Measurements from ENCODE around the gene NSDHL. TPM values are rescaled to one million over a fixed set of nuclear protein-coding genes. Genes with fewer than 3 reads are reported as not detected.
"Not testable (repeated sequence)": the region's sequence is repeated elsewhere in the genome, so short reads cannot be mapped to it uniquely, and the experiment has no call there.

NSDHL gene
- total RNA-seq, result 15.9 and 18.9 TPM in 2 replicates

GRCh38 chrX:152830312-152831305 lies at the start of gene NSDHL, which contains the start of gene CETN2:
Gene NSDHL, plus strand, starts transcription at chrX:152831063. Its CDS starts 15,262 bp downstream, at chrX:152846325.
Gene CETN2, minus strand, starts transcription at chrX:152830757. Its CDS starts 47 bp downstream, at chrX:152830710.
- Histone ChIP-seq H3K27me3 (ENCODE audit: insufficient read depth, low read length) (no peaks in the 10 kb centered on the region), H3K36me3 (ENCODE audit: insufficient read depth, low read length) (peaks cover 10% of the 10 kb centered on the region), H3K4me2 (ENCODE audit: insufficient read depth, low read length) (peak within 1 kb of the TSS; percentile 87), H2AFZ (ENCODE audit: low read length) (peak within 1 kb of the TSS; percentile 74), H3K4me1 (ENCODE audit: insufficient read depth, low read length) (peaks cover 4% of the 10 kb centered on the region), H4K20me1 (ENCODE audit: insufficient read depth, low read length) (no peaks in the 10 kb centered on the region), H3K9me3 (ENCODE audit: low read depth, low read length) (no peaks in the 10 kb centered on the region), H3K4me3 (ENCODE audit: insufficient read depth, low read length) (peak within 1 kb of the TSS; percentile 80), H3K27ac (ENCODE audit: low read depth, low read length) (peak within 1 kb of the TSS; percentile 85), H3K79me2 (ENCODE audit: insufficient read depth, low read length) (peaks cover 50% of the 10 kb centered on the region)
- DNase-seq (ENCODE audit: insufficient read length, low spot score, missing footprints), result peak; percentile 98
- no peak for TF ChIP-seq CTCF (IDR thresholded peaks at IDR 0.05; ENCODE audit: extremely low read depth, low read depth, low read length)

GRCh38 chrX:152787062-152787461 lies 43.8 kb upstream of the NSDHL start:
- not testable (repeated sequence) for H3K27me3 ChIP-seq (ENCODE audit: insufficient read depth, low read length); H3K36me3 ChIP-seq (ENCODE audit: insufficient read depth, low read length); DNase-seq (ENCODE audit: insufficient read length, low spot score, missing footprints); H3K79me2 ChIP-seq (ENCODE audit: insufficient read depth, low read length); H3K27ac ChIP-seq (ENCODE audit: low read depth, low read length); H3K4me2 ChIP-seq (ENCODE audit: insufficient read depth, low read length); H3K9me3 ChIP-seq (ENCODE audit: low read depth, low read length); H3K4me1 ChIP-seq (ENCODE audit: insufficient read depth, low read length); H3K4me3 ChIP-seq (ENCODE audit: insufficient read depth, low read length); H2AFZ ChIP-seq (ENCODE audit: low read length); H4K20me1 ChIP-seq (ENCODE audit: insufficient read depth, low read length)

GRCh38 chrX:152798945-152799344 lies 31.9 kb upstream of the NSDHL start:
- no peaks in the 10 kb centered on the region for H3K79me2 ChIP-seq (ENCODE audit: insufficient read depth, low read length)
- no peaks in the 10 kb centered on the region for H3K9me3 ChIP-seq (ENCODE audit: low read depth, low read length)
- no peak for TF ChIP-seq CTCF (IDR thresholded peaks at IDR 0.05; ENCODE audit: extremely low read depth, low read depth, low read length)
- no peak overlapping the region for H2AFZ ChIP-seq (ENCODE audit: low read length)
- no peaks in the 10 kb centered on the region for H3K36me3 ChIP-seq (ENCODE audit: insufficient read depth, low read length)
- DNase-seq (ENCODE audit: insufficient read length, low spot score, missing footprints), result no peak
- no peaks in the 10 kb centered on the region for H3K27me3 ChIP-seq (ENCODE audit: insufficient read depth, low read length)
- H3K27ac ChIP-seq (ENCODE audit: low read depth, low read length), result no peak overlapping the region
- no peak overlapping the region for H3K4me2 ChIP-seq (ENCODE audit: insufficient read depth, low read length)
- H4K20me1 ChIP-seq (ENCODE audit: insufficient read depth, low read length), result no peaks in the 10 kb centered on the region
- no peaks in the 10 kb centered on the region for H3K4me1 ChIP-seq (ENCODE audit: insufficient read depth, low read length)
- no peak overlapping the region for H3K4me3 ChIP-seq (ENCODE audit: insufficient read depth, low read length)

GRCh38 chrX:152806035-152806434 lies 24.8 kb upstream of the NSDHL start:
- Histone ChIP-seq H4K20me1 (ENCODE audit: insufficient read depth, low read length) (no peaks in the 10 kb centered on the region), H3K79me2 (ENCODE audit: insufficient read depth, low read length) (no peaks in the 10 kb centered on the region), H3K9me3 (ENCODE audit: low read depth, low read length) (no peaks in the 10 kb centered on the region), H3K4me2 (ENCODE audit: insufficient read depth, low read length) (no peak overlapping the region), H2AFZ (ENCODE audit: low read length) (no peak overlapping the region), H3K4me1 (ENCODE audit: insufficient read depth, low read length) (no peaks in the 10 kb centered on the region), H3K4me3 (ENCODE audit: insufficient read depth, low read length) (no peak overlapping the region), H3K36me3 (ENCODE audit: insufficient read depth, low read length) (no peaks in the 10 kb centered on the region), H3K27ac (ENCODE audit: low read depth, low read length) (no peak overlapping the region), H3K27me3 (ENCODE audit: insufficient read depth, low read length) (no peaks in the 10 kb centered on the region)
- TF ChIP-seq CTCF (IDR thresholded peaks at IDR 0.05; ENCODE audit: extremely low read depth, low read depth, low read length), result no peak
- no peak for DNase-seq (ENCODE audit: insufficient read length, low spot score, missing footprints)

Data from osteoblast (primary cell).